GM23338 (cell line): Measurements from ENCODE around the gene DPH1. TPM values are rescaled to one million over a fixed set of nuclear protein-coding genes. Genes with fewer than 3 reads are reported as not detected.

ENCODE experiments used
- ATAC-seq: fragments of 200-7000 bp; cut with Tn5 transposase; 3 replicates; pipeline ENCODE4 v1.9.1; 2020
- DNase-seq: peaks from one replicate; pipeline ENCODE4 v3.0.0-alpha.2; 2015; ENCODE audit warnings: low spot score
- H2AFZ ChIP-seq: fragments of 200-600 bp; sonication (generic); 2 replicates; pipeline ENCODE4 v1.8.0; 2016; ENCODE audit warnings: antibody characterized with exemption, mild to moderate bottlenecking, moderate library complexity
- H3F3A ChIP-seq: fragments of 200-600 bp; sonication (generic); replicated peaks from 2 replicates; pipeline ENCODE4 v1.8.0; 2017; ENCODE audit warnings: antibody characterized with exemption, mixed run types, low read depth
- H3K27ac ChIP-seq: fragments of 200-600 bp; sonication (generic); 2 replicates; pipeline ENCODE4 v1.6.1; 2016; ENCODE audit warnings: low read depth
- H3K27me3 ChIP-seq: fragments of 200-600 bp; sonication (generic); 2 replicates; pipeline ENCODE4 v1.8.0; 2016; ENCODE audit warnings: mild to moderate bottlenecking, mixed run types, moderate library complexity; ENCODE audit not compliant: insufficient read depth
- H3K36me3 ChIP-seq: fragments of 200-600 bp; sonication (generic); 2 replicates; pipeline ENCODE4 v1.8.0; 2016; ENCODE audit warnings: mild to moderate bottlenecking; ENCODE audit not compliant: insufficient read depth
- H3K4me1 ChIP-seq: fragments of 200-600 bp; sonication (generic); 2 replicates; pipeline ENCODE4 v1.8.0; 2016; ENCODE audit warnings: mild to moderate bottlenecking, moderate library complexity; ENCODE audit not compliant: insufficient read depth
- H3K4me2 ChIP-seq: fragments of 200-600 bp; sonication (generic); 2 replicates; pipeline ENCODE4 v1.7.1; 2017; ENCODE audit warnings: mixed run types
- H3K4me3 ChIP-seq: fragments of 200-600 bp; sonication (generic); 2 replicates; pipeline ENCODE4 v1.6.1; 2016; ENCODE audit warnings: mixed run types
- H3K79me2 ChIP-seq: fragments of 200-600 bp; sonication (generic); replicated peaks from 2 replicates; pipeline ENCODE4 v1.8.0; 2017; ENCODE audit warnings: mild to moderate bottlenecking; ENCODE audit not compliant: insufficient read depth
- H3K9me2 ChIP-seq: fragments of 200-600 bp; sonication (generic); 2 replicates; pipeline ENCODE4 v1.8.0; 2017; ENCODE audit not compliant: insufficient read depth
- H4K20me1 ChIP-seq: fragments of 200-600 bp; sonication (generic); replicated peaks from 2 replicates; pipeline ENCODE4 v1.8.0; 2017; ENCODE audit warnings: mild to moderate bottlenecking; ENCODE audit not compliant: insufficient read depth
- H3K27ac Mint-ChIP-seq: 2 replicates; pipeline ENCODE4 v1.8.0; 2020; ENCODE audit warnings: inconsistent platforms, mild to moderate bottlenecking, moderate library complexity, mixed read lengths
- H3K27me3 Mint-ChIP-seq: 3 replicates; pipeline ENCODE4 v1.8.0; 2022; ENCODE audit warnings: low read depth, mild to moderate bottlenecking, moderate library complexity, mixed read lengths, inconsistent platforms; ENCODE audit not compliant: insufficient read depth, poor library complexity
- H3K36me3 Mint-ChIP-seq: 3 replicates; pipeline ENCODE4 v1.8.0; 2021; ENCODE audit warnings: low read depth, mild to moderate bottlenecking, inconsistent platforms, moderate library complexity, mixed read lengths
- H3K4me1 Mint-ChIP-seq: 3 replicates; pipeline ENCODE4 v1.8.0; 2020; ENCODE audit warnings: mild to moderate bottlenecking, inconsistent platforms, mixed read lengths
- H3K4me3 Mint-ChIP-seq: 3 replicates; pipeline ENCODE4 v1.8.0; 2021; ENCODE audit warnings: moderate library complexity, mild to moderate bottlenecking, inconsistent platforms, mixed read lengths
- H3K9me3 Mint-ChIP-seq: 3 replicates; pipeline ENCODE4 v1.8.0; 2020; ENCODE audit warnings: moderate library complexity, mild to moderate bottlenecking, inconsistent platforms, mixed read lengths
- EZH2 ChIP-seq: fragments of 200-600 bp; sonication (generic); IDR thresholded peaks from one replicate; pipeline ENCODE4 v1.8.0; 2017; ENCODE audit warnings: antibody characterized with exemption, mild to moderate bottlenecking, low read depth; ENCODE audit not compliant: unreplicated experiment
- EZH2phosphoT487 ChIP-seq: fragments of 200-600 bp; sonication (generic); IDR thresholded peaks from one replicate; pipeline ENCODE4 v1.8.1; 2018; ENCODE audit warnings: antibody characterized with exemption; ENCODE audit not compliant: unreplicated experiment
- JUNB ChIP-seq: IDR thresholded peaks from one replicate; pipeline ENCODE4 v1.6.1; 2016; ENCODE audit warnings: antibody characterized with exemption; ENCODE audit not compliant: unreplicated experiment
- NANOG ChIP-seq: IDR thresholded peaks from 2 replicates; pipeline ENCODE4 v1.6.1; 2016; ENCODE audit warnings: antibody characterized with exemption, borderline replicate concordance
- POLR2AphosphoS5 ChIP-seq: IDR thresholded peaks from 2 replicates; pipeline ENCODE4 v1.6.1; 2016; ENCODE audit warnings: antibody characterized with exemption, low read depth
- STAT1 ChIP-seq: IDR thresholded peaks from one replicate; pipeline ENCODE4 v1.6.1; 2016; ENCODE audit warnings: antibody characterized with exemption; ENCODE audit not compliant: unreplicated experiment
- ZNF114 ChIP-seq: fragments of 250-450 bp; sonication (Bioruptor Pico); IDR thresholded peaks from 2 replicates; pipeline ENCODE4 v1.5.0; 2020; ENCODE audit warnings: mild to moderate bottlenecking, moderate library complexity
- ZNF331 ChIP-seq: fragments of 250-450 bp; sonication (Bioruptor Pico); IDR thresholded peaks from 2 replicates; pipeline ENCODE4 v1.5.0; 2020; ENCODE audit warnings: low read depth, mild to moderate bottlenecking, moderate library complexity
- polyA plus RNA-seq: library from polyadenylated mRNA; unstranded; fragments of >200 nt; fragmentation: Nextera tagmentation; extraction: Ambion mirVana; gene quantifications from 2 replicates; pipeline ENCODE4 v1.2.1, GENCODE V29; 2016
- total RNA-seq: library from RNA; depleted of rRNA; stranded (reverse); fragments of >200 nt; shearing (Covaris generic); gene quantifications from 2 replicates; pipeline ENCODE4 v1.2.3, GENCODE V29; 2014
- TF ChIP-seq, protein P1 (sequence below): IDR thresholded peaks from one replicate; pipeline ENCODE4 v1.6.1; 2018; ENCODE audit warnings: antibody characterized with exemption; ENCODE audit not compliant: unreplicated experiment
- TF ChIP-seq, protein P2 (sequence below), 2 experiments: fragments of 200-600 bp in 1 of 2; sonication (generic) in 1 of 2; conservative IDR thresholded peaks; 2 replicates each; pipeline versions ENCODE4 v1.5.1 to v1.6.1; 2016 to 2017; ENCODE audit warnings: antibody characterized with exemption in 2 of 2, low read depth in 2 of 2, mild to moderate bottlenecking in 2 of 2, moderate library complexity in 1 of 2

The DPH1 gene
- total and polyA plus RNA-seq, 2 experiments from 2014 or later, result 11.8 to 28.2 TPM

DNA sequence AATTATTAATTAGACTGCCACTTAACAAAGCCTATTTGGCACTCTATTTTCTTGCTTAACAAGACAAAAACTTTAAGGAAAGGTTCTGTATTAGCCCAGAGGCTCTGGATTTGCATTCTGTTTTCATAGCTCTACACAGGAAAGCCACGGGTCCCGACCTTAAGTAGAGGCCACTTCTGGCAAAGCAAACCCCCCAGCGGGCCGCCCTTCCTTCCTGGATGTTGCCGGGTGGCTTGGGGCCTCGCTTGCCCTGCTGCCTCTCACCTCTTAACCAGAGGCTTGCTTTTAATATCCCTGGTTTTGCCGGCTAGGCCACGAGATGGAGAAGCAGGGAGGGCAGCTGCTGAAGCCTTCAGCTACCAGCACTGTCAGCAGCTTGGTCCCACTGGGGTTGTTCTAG lies 9.2 kb upstream of the DPH1 start:
- H3K9me3 Mint-ChIP-seq, result no peaks in the 10 kb centered on the region
- Histone ChIP-seq H3K27ac (no peak overlapping the region), H3K36me3 (no peaks in the 10 kb centered on the region), H3K4me1 (peaks cover 4% of the 10 kb centered on the region; the same call in 1 of the 2 replicates), H3K4me2 (no peak overlapping the region), H3K4me3 (no peak overlapping the region), H3K27me3 (peaks cover 69% of the 10 kb centered on the region), H3K79me2 (no peaks in the 10 kb centered on the region), H2AFZ (no peak overlapping the region), H4K20me1 (no peaks in the 10 kb centered on the region), H3F3A (no peaks in the 10 kb centered on the region), H3K9me2 (no peaks in the 10 kb centered on the region)
- TF ChIP-seq EZH2 (no peak), ZNF331 (CRISPR knock-in tag) (no peak), ZNF114 (CRISPR knock-in tag) (no peak), EZH2phosphoT487 (no peak), POLR2AphosphoS5 (no peak)
- TF ChIP-seq, protein P1, sequence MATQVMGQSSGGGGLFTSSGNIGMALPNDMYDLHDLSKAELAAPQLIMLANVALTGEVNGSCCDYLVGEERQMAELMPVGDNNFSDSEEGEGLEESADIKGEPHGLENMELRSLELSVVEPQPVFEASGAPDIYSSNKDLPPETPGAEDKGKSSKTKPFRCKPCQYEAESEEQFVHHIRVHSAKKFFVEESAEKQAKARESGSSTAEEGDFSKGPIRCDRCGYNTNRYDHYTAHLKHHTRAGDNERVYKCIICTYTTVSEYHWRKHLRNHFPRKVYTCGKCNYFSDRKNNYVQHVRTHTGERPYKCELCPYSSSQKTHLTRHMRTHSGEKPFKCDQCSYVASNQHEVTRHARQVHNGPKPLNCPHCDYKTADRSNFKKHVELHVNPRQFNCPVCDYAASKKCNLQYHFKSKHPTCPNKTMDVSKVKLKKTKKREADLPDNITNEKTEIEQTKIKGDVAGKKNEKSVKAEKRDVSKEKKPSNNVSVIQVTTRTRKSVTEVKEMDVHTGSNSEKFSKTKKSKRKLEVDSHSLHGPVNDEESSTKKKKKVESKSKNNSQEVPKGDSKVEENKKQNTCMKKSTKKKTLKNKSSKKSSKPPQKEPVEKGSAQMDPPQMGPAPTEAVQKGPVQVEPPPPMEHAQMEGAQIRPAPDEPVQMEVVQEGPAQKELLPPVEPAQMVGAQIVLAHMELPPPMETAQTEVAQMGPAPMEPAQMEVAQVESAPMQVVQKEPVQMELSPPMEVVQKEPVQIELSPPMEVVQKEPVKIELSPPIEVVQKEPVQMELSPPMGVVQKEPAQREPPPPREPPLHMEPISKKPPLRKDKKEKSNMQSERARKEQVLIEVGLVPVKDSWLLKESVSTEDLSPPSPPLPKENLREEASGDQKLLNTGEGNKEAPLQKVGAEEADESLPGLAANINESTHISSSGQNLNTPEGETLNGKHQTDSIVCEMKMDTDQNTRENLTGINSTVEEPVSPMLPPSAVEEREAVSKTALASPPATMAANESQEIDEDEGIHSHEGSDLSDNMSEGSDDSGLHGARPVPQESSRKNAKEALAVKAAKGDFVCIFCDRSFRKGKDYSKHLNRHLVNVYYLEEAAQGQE, result no peak
- TF ChIP-seq, protein P2, sequence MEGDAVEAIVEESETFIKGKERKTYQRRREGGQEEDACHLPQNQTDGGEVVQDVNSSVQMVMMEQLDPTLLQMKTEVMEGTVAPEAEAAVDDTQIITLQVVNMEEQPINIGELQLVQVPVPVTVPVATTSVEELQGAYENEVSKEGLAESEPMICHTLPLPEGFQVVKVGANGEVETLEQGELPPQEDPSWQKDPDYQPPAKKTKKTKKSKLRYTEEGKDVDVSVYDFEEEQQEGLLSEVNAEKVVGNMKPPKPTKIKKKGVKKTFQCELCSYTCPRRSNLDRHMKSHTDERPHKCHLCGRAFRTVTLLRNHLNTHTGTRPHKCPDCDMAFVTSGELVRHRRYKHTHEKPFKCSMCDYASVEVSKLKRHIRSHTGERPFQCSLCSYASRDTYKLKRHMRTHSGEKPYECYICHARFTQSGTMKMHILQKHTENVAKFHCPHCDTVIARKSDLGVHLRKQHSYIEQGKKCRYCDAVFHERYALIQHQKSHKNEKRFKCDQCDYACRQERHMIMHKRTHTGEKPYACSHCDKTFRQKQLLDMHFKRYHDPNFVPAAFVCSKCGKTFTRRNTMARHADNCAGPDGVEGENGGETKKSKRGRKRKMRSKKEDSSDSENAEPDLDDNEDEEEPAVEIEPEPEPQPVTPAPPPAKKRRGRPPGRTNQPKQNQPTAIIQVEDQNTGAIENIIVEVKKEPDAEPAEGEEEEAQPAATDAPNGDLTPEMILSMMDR (conservative IDR thresholded peaks at IDR 0.05; ENCODE audit: low read depth in 2 of 2), result no peak
- no peak for ATAC-seq
- H3K27ac Mint-ChIP-seq, result no peak overlapping the region
- H3K27me3 Mint-ChIP-seq, result peaks cover 67% of the 10 kb centered on the region
- H3K4me1 Mint-ChIP-seq, result peaks cover 3% of the 10 kb centered on the region; the same call in 2 of the 3 replicates
- H3K36me3 Mint-ChIP-seq, result no peaks in the 10 kb centered on the region
- H3K4me3 Mint-ChIP-seq, result no peak overlapping the region
- no peak for DNase-seq

DNA sequence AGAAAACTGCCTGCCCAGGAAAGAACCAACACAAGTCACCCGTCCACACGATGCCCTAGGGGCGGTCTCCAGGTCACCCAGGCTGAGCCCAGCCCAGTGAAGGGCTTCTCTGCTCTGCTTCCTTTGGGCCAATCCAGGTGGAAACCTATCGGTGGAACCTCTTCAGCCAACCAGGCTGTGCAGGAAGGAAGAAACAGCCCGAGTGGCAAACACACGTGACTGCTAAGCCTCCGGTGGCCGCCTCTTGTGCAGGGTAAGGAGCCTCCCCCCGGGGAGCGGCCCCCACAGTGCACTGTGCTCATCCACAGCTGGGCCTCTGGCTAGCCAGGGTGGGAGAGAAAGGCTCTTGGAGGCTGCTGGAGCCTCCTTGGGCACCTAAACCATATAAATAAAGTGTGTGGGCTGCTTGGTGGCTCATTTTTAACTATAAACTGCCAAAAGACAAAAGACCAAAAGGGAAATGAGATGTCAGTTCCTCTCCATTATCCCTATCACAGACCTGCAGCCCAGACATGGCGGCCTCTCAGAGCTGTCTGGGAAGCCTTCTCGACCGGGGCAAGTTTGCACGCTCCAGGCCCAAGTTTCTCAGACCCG lies 7.2 kb upstream of the DPH1 start:
- Histone ChIP-seq H3K4me2 (no peak overlapping the region), H4K20me1 (no peaks in the 10 kb centered on the region), H3K79me2 (no peaks in the 10 kb centered on the region), H3K27me3 (peaks cover 89% of the 10 kb centered on the region), H3K9me2 (no peaks in the 10 kb centered on the region), H3F3A (0 out of 2 replicates have a peak, but pooled peaks cover 4% of the 10 kb centered on the region), H3K4me1 (peaks cover 4% of the 10 kb centered on the region; the same call in 1 of the 2 replicates), H3K36me3 (no peaks in the 10 kb centered on the region), H3K27ac (no peak overlapping the region), H3K4me3 (no peak overlapping the region), H2AFZ (no peak overlapping the region)
- Mint-ChIP-seq H3K4me1 (no peaks in the 10 kb centered on the region; the same call in 2 of the 3 replicates), H3K27ac (no peak overlapping the region), H3K4me3 (0 out of 3 replicates have a peak overlapping the region, but pooled peaks have one; percentile 16), H3K9me3 (no peaks in the 10 kb centered on the region), H3K27me3 (peaks cover 82% of the 10 kb centered on the region), H3K36me3 (no peaks in the 10 kb centered on the region)
- DNase-seq (no peak), ATAC-seq (no peak)
- TF ChIP-seq JUNB, result no peak
- no peak for TF ChIP-seq STAT1
- no peak for TF ChIP-seq POLR2AphosphoS5
- no peak for TF ChIP-seq EZH2
- TF ChIP-seq, protein P1, result no peak
- no peak for TF ChIP-seq NANOG
